A673 (cell line): ENCODE measurements around the gene ETNK2.

Source experiments
- CTCF ChIP-seq: fragments of 300-800, 200-600 bp; sonication (generic); conservative IDR thresholded peaks from 2 replicates; pipeline ENCODE4 v1.5.1; 2017; ENCODE audit warnings: low read depth, mild to moderate bottlenecking, antibody characterized with exemption, low read length, moderate library complexity, mixed read lengths
- EZH2 ChIP-seq: fragments of 200-600 bp; sonication (generic); IDR thresholded peaks from 2 replicates; pipeline ENCODE4 v1.6.1; 2017; ENCODE audit warnings: borderline replicate concordance, low read depth, mild to moderate bottlenecking, mixed read lengths, antibody characterized with exemption, low read length; ENCODE audit not compliant: poor library complexity, severe bottlenecking

DNA sequence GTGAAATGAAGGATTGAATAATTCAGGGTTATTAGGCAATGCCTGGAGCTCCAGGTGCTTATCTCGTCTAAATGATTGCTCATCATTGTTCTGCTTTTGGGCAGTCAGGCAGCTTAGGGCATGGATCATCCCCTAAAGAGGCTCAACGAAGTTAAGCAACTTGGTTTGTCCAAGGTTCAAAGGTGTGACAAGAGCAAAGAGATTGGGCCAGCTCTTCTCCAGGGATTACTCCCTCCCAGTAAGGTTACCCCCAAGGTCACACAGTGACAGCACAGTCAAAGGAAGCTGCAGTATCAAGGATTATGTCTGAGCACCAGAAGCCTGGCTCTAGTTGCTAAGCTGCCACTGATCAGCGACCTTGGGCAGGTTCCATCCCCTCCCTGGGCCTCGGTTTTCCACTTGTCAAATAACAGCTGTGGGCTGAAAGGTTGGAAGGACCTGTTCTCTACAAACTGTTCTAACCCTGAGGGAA, 6.8 kb downstream of the ETNK2 start:
- TF ChIP-seq CTCF: no peak
- no peak for TF ChIP-seq EZH2
